K562 (cell line): ENCODE results near the gene BRCC3. TPM values are rescaled to one million over a fixed set of nuclear protein-coding genes. Genes with fewer than 3 reads are reported as not detected.
"Not testable (repeated sequence)": the region's sequence is repeated elsewhere in the genome, so short reads cannot be mapped to it uniquely, and the experiment has no call there.

ENCODE experiments used
- ATAC-seq: fragments of 200-7000 bp; cut with Tn5 transposase; 3 replicates; pipeline ENCODE4 v1.9.1; 2020; ENCODE audit warnings: moderate library complexity
- BruUV-seq: library from RNA; stranded (reverse); fragments of 400-500 nt; replicated peaks from 2 replicates; lab custom pipeline; 2021; lab: Mats Ljungman, UMichigan
- CTCF ChIA-PET: fragments of 300-600 bp; formaldehyde crosslinking; extraction: SDS; loops from one replicate; lab custom pipeline; 2021; ENCODE audit warnings: low intra/inter-chr PET ratio; lab: Yijun Ruan, JAX
- POLR2A ChIA-PET: fragments of 300-600, 350-650 bp; sonication (Branson Sonifier 250); formaldehyde crosslinking; extraction: SDS; loops from one replicate; lab custom pipeline; 2021; ENCODE audit warnings: antibody characterized with exemption, inconsistent platforms; lab: Yijun Ruan, JAX
- DNase-seq, 4 experiments: peaks; one replicate each; pipeline versions ENCODE4 v3.0.0 to v3.0.0-alpha.2; 2011 to 2018; ENCODE audit warnings: low spot score in 3 of 4, mixed read lengths in 3 of 4; ENCODE audit errors: extremely low read depth in 1 of 4
- FAIRE-seq: peaks from 2 replicates; lab custom pipeline; 2011; peaks lifted over from hg19 to GRCh38; lab: Jason Lieb, UNC
- H2AFZ ChIP-seq: 2 replicates; pipeline ENCODE4 v1.6.0; 2011; ENCODE audit warnings: low read depth, low read length, control low read depth, inconsistent platforms
- H3K27ac ChIP-seq: fragments of 200-600 bp; 3 replicates; pipeline ENCODE4 v1.8.0; 2011; ENCODE audit warnings: low read depth, mild to moderate bottlenecking, control low read depth, inconsistent platforms, low read length, moderate library complexity, mixed read lengths; ENCODE audit errors: extremely low read depth
- H3K27me3 ChIP-seq, 2 experiments: fragments of 300-600 bp in 1 of 2; 2 replicates in 1 of 2; 3 replicates in 1 of 2; pipeline versions ENCODE4 v1.6.0 to v1.8.0; 2011; ENCODE audit warnings: inconsistent platforms in 2 of 2, low read length in 2 of 2, mild to moderate bottlenecking in 1 of 2, mixed read lengths in 1 of 2, moderate library complexity in 1 of 2; ENCODE audit not compliant: control insufficient read depth in 2 of 2, insufficient read depth in 2 of 2
- H3K36me3 ChIP-seq: fragments of 300-600 bp; 3 replicates; pipeline ENCODE4 v1.8.0; 2011; ENCODE audit warnings: mild to moderate bottlenecking, low read length, inconsistent platforms; ENCODE audit not compliant: control insufficient read depth, insufficient read depth
- H3K4me1 ChIP-seq, 2 experiments: fragments of 200-600 bp in 1 of 2; replicated peaks in 1 of 2; 2 replicates in 1 of 2; 3 replicates in 1 of 2; pipeline versions ENCODE4 v1.5.1 to v1.8.0; 2011; ENCODE audit warnings: inconsistent platforms in 2 of 2, low read length in 2 of 2, mild to moderate bottlenecking in 1 of 2, mixed read lengths in 1 of 2, moderate library complexity in 1 of 2; ENCODE audit not compliant: control insufficient read depth in 2 of 2, insufficient read depth in 2 of 2
- H3K4me2 ChIP-seq: 2 replicates; pipeline ENCODE4 v1.6.1; 2011; ENCODE audit warnings: low read length, control low read depth, inconsistent platforms, mixed read lengths; ENCODE audit not compliant: insufficient read depth
- H3K4me3 ChIP-seq: fragments of 200-600 bp; sonication (generic), shearing (Covaris generic); 2 replicates; pipeline ENCODE4 v1.5.1; 2016; ENCODE audit warnings: control low read depth, inconsistent platforms
- H3K79me2 ChIP-seq: fragments of 200-600 bp; 3 replicates; pipeline ENCODE4 v1.8.0; 2011; ENCODE audit warnings: low read length, inconsistent platforms; ENCODE audit not compliant: control insufficient read depth, insufficient read depth
- H3K9ac ChIP-seq, 2 experiments: 2 replicates each; pipeline versions ENCODE4 v1.6.0 to v1.6.1; 2011; ENCODE audit warnings: low read depth in 2 of 2, low read length in 2 of 2, control low read depth in 1 of 2, inconsistent platforms in 1 of 2, mild to moderate bottlenecking in 1 of 2, mixed read lengths in 1 of 2; ENCODE audit not compliant: insufficient read depth in 1 of 2
- H3K9me1 ChIP-seq: one replicate; pipeline ENCODE4 v1.6.0; 2011; ENCODE audit warnings: inconsistent platforms, mild to moderate bottlenecking, low read length, moderate library complexity; ENCODE audit not compliant: control insufficient read depth, insufficient read depth
- H3K9me3 ChIP-seq: replicated peaks from 2 replicates; pipeline ENCODE4 v1.5.1; 2011; ENCODE audit warnings: low read depth, low read length, inconsistent platforms; ENCODE audit not compliant: control insufficient read depth, insufficient read depth
- H4K20me1 ChIP-seq: replicated peaks from 2 replicates; pipeline ENCODE4 v1.6.1; 2011; ENCODE audit warnings: low read length, inconsistent platforms, mixed read lengths; ENCODE audit not compliant: control insufficient read depth, insufficient read depth
- CHD4 ChIP-seq: fragments of 200-600 bp; sonication (generic); IDR thresholded peaks from 3 replicates; pipeline ENCODE4 v1.6.1; 2012; ENCODE audit warnings: low read depth, mild to moderate bottlenecking, mixed read lengths, low read length, inconsistent platforms; ENCODE audit not compliant: insufficient read depth, insufficient replicate concordance, poor library complexity, severe bottlenecking
- EHMT2 ChIP-seq: fragments of 450-650 bp; IDR thresholded peaks from 2 replicates; pipeline ENCODE4 v1.6.1; 2018; ENCODE audit warnings: antibody characterized with exemption
- HLTF ChIP-seq: fragments of 450-650 bp; IDR thresholded peaks from 2 replicates; pipeline ENCODE4 v1.6.1; 2016
- MAFG ChIP-seq: fragments of 450-650 bp; conservative IDR thresholded peaks from 2 replicates; pipeline ENCODE4 v1.6.1; 2016; ENCODE audit warnings: missing genetic modification characterization, missing compliant biosample characterization
- PKNOX1 ChIP-seq: fragments of 450-650 bp; IDR thresholded peaks from 2 replicates; pipeline ENCODE4 v1.6.1; 2016
- RAD21 ChIP-seq, 2 experiments: fragments of 250-450 bp in 1 of 2; fragments of 450-650 bp in 1 of 2; sonication (Bioruptor Pico) in 1 of 2; formaldehyde crosslinking in 1 of 2; IDR thresholded peaks in 1 of 2; conservative IDR thresholded peaks in 1 of 2; 2 replicates each; pipeline versions ENCODE4 v1.4.0 to v1.8.0; 2020 to 2022; ENCODE audit warnings: mild to moderate bottlenecking in 2 of 2, moderate library complexity in 1 of 2
- SAP30 ChIP-seq: fragments of 200-600 bp; sonication (generic); IDR thresholded peaks from 2 replicates; pipeline ENCODE4 v1.6.1; 2012; ENCODE audit warnings: borderline replicate concordance, low read depth, mild to moderate bottlenecking, moderate library complexity, low read length, control low read depth, inconsistent platforms; ENCODE audit not compliant: insufficient read depth, poor library complexity, severe bottlenecking
- ZBTB43 ChIP-seq: sonication (generic); formaldehyde crosslinking; IDR thresholded peaks from 2 replicates; pipeline ENCODE4 v1.8.0; 2023; ENCODE audit warnings: mild to moderate bottlenecking, missing genetic modification reagents
- ZNF431 ChIP-seq: sonication (generic); formaldehyde crosslinking; IDR thresholded peaks from 2 replicates; pipeline ENCODE4 v1.8.0; 2022; ENCODE audit warnings: mild to moderate bottlenecking, missing genetic modification reagents
- ZNF785 ChIP-seq: fragments of 250-450 bp; sonication (Bioruptor Pico); IDR thresholded peaks from 2 replicates; pipeline ENCODE4 v1.4.0; 2020; ENCODE audit warnings: mild to moderate bottlenecking
- WGBS: fragments of 100-300 bp; shearing (Covaris generic); methylation state at CpG from one replicate; pipeline ENCODE4 v1.1.6; 2016; ENCODE audit warnings: low coverage, mixed read lengths; ENCODE audit not compliant: insufficient coverage; ENCODE audit errors: missing lambda C conversion rate; 5-methylcytosine and 5-hydroxymethylcytosine counted together
- in situ Hi-C: fragments of 300-500 bp; cut with MboI; formaldehyde crosslinking; loops from 4 replicates; pipeline ENCODE4 v1.15.0; 2018; ENCODE audit warnings: inconsistent platforms, mixed read lengths
- intact Hi-C: fragments of 100-400 bp; cut with micrococcal nuclease; formaldehyde crosslinking; loops from 2 replicates; pipeline ENCODE4 v1.14.2; 2022
- polyA plus RNA-seq, 8 experiments: library from polyadenylated mRNA; depleted of rRNA in 4 of 8; stranded (reverse) in 5 of 8; unstranded in 3 of 8; fragments of >200 nt; fragmentation: Nextera tagmentation in 2 of 8; fragmentation: Illumina TruSeq in 1 of 8; extraction: Ambion mirVana in 2 of 8; extraction: Trizol in 1 of 8; gene quantifications; 2 replicates each; pipeline versions ENCODE4 v1.2.1 to v1.2.3, GENCODE V29; 2011 to 2014; ENCODE audit warnings: inconsistent platforms in 1 of 8, missing spikeins in 1 of 8
- total RNA-seq, 7 experiments: library from RNA; depleted of rRNA in 6 of 7; stranded (reverse); fragments of >200 nt in 6 of 7; fragmentation: Illumina TruSeq in 2 of 7; extraction: Trizol in 2 of 7; gene quantifications; 2 replicates each; pipeline versions ENCODE4 v1.2.1 to v1.2.3, GENCODE V29; 2011 to 2021; ENCODE audit warnings: low replicate concordance in 1 of 7

BRCC3 gene
- total and polyA plus RNA-seq, 9 of the 15 experiments (the other 6 are each of a cell fraction or from before 2014, with no cell fraction given): 9.6 to 44.8 (median 26.7) TPM

- FAIRE-seq, H3K27ac ChIP-seq, H2AFZ ChIP-seq, H4K20me1 ChIP-seq, CTCF ChIA-PET, H3K9me3 ChIP-seq, H3K27me3 ChIP-seq, H3K79me2 ChIP-seq, H3K4me2 ChIP-seq, DNase-seq, intact Hi-C loops, BruUV-seq, H3K9me1 ChIP-seq, H3K9ac ChIP-seq, H3K4me3 ChIP-seq, H3K36me3 ChIP-seq: not testable (repeated sequence)
- in situ Hi-C loops: loop anchor here (5.0 kb wide), 1 partner anchor 141 kb away; no protein-coding TSS in a partner anchor
- ATAC-seq: peak; percentile 43; the same call in 1 of the 3 replicates
- no CpG with 5 or more reads among the region's 11 CpGs for WGBS
- peaks cover 0 to 17% of the 10 kb centered on the region in 2 experiments; a peak in 4 of 5 replicates for H3K4me1 ChIP-seq
- POLR2A ChIA-PET: interaction anchor here (0.7 kb wide), 1 partner anchor 15 kb away, joined by 5 read pairs; no protein-coding TSS in a partner anchor
These were observed 76.9 kb downstream of the BRCC3 start for GRCh38 chrX:155148166-155148565.

- ChIA-PET CTCF (no interaction called here), POLR2A (no interaction called here)
- Histone ChIP-seq H3K9me1 (no peaks in the 10 kb centered on the region), H3K36me3 (no peaks in the 10 kb centered on the region), H3K4me3 (no peak overlapping the region), H3K27me3 (no peaks in the 10 kb centered on the region), H3K4me1 (peaks cover 0 to 17% of the 10 kb centered on the region in 2 experiments; a peak in 4 of 5 replicates), H3K79me2 (no peaks in the 10 kb centered on the region), H3K9me3 (no peaks in the 10 kb centered on the region; the same call in 1 of the 2 replicates), H2AFZ (peak overlapping the region; percentile 63; the same call in 1 of the 2 replicates), H4K20me1 (no peaks in the 10 kb centered on the region), H3K9ac (no peak overlapping the region), H3K27ac (no peak overlapping the region), H3K4me2 (no peak overlapping the region)
- WGBS: 35% methylated on average over 6 of the region's 7 CpGs
- peak; percentile 63 for ATAC-seq
- in situ Hi-C loops: loop anchor here (5.0 kb wide), 1 partner anchor 142 kb away; no protein-coding TSS in a partner anchor
- intact Hi-C loops: no loop called here
- DNase-seq: peak; percentile 14 to 34 (median 27)
- no TSS peak for BruUV-seq
- FAIRE-seq: no peak
- TF ChIP-seq MAFG (tag) (peak; percentile 42), ZBTB43 (no peak), EHMT2 (0 out of 2 replicates have a peak, but pooled peaks have one; percentile 14), CHD4 (peak; percentile 33), ZNF785 (CRISPR knock-in tag) (no peak), HLTF (no peak), ZNF431 (CRISPR knock-in tag) (no peak), RAD21 (CRISPR knock-in tag; conservative IDR thresholded peaks at IDR 0.05 in 1 of 2, IDR thresholded peaks at IDR 0.05 in 1 of 2) (peak; percentile 22 to 51; a peak in 2 of 4 replicates), PKNOX1 (no peak), SAP30 (no peak)
These were observed 77.6 kb downstream of the BRCC3 start for GRCh38 chrX:155148724-155149537.
